ENCODE measurements around the gene AGAP9. TPM values are rescaled to one million over a fixed set of nuclear protein-coding genes. Genes with fewer than 3 reads are reported as not detected.
"Not testable (repeated sequence)": the region's sequence is repeated elsewhere in the genome, so short reads cannot be mapped to it uniquely, and the experiment has no call there.

AGAP9 gene
- total and polyA plus RNA-seq, 9 of the 15 experiments (the other 6 are each of a cell fraction or from before 2014, with no cell fraction given) = 0.37 to 11.7 (median 5.8) TPM

DNA sequence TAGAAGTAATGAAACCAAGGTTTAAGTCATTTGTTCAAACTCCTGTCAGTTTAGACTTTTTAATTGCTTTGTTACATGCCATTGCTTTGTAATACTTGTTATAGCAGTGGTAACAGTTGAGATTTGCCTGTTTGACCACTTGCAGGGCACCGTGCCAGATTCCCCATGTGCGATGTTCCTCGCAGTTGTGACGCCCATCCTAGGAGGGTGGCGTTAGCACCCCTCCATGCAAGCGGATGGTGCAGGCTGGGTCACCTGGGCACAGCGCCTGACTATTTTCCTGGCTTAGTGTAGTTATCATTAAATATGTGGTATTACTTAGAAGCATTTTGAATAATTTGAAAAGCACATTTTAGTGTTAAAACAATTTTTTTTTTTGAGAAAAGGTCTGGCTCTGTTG is 37.0 kb upstream of the AGAP9 start:
- H3K79me2 ChIP-seq (ENCODE audit: control insufficient read depth, insufficient read depth, low read length); intact Hi-C loops (cut with micrococcal nuclease); H3K27ac ChIP-seq (ENCODE audit: extremely low read depth, low read depth, low read length); POLR2A ChIA-PET; H3K9ac ChIP-seq (ENCODE audit: insufficient read depth in 1 of 2, low read depth in 2 of 2, low read length in 2 of 2); H4K20me1 ChIP-seq (replicated peaks; ENCODE audit: control insufficient read depth, insufficient read depth, low read length); H2AFZ ChIP-seq (ENCODE audit: low read depth, low read length); FAIRE-seq; DNase-seq (ENCODE audit: extremely low read depth in 1 of 4, low spot score in 3 of 4); BruUV-seq (replicated peaks); H3K27me3 ChIP-seq (ENCODE audit: control insufficient read depth in 2 of 2, insufficient read depth in 2 of 2, low read length in 2 of 2); H3K4me3 ChIP-seq; H3K9me1 ChIP-seq (ENCODE audit: control insufficient read depth, insufficient read depth, low read length); H3K9me3 ChIP-seq (replicated peaks; ENCODE audit: control insufficient read depth, insufficient read depth, low read depth, low read length); ATAC-seq; H3K4me1 ChIP-seq (replicated peaks in 1 of 2; ENCODE audit: control insufficient read depth in 2 of 2, insufficient read depth in 2 of 2, low read length in 2 of 2); H3K4me2 ChIP-seq (ENCODE audit: insufficient read depth, low read length); H3K36me3 ChIP-seq (ENCODE audit: control insufficient read depth, insufficient read depth, low read length); CTCF ChIA-PET (ENCODE audit: low intra/inter-chr PET ratio): not testable (repeated sequence)
- 2% methylated on average over 6 of the region's 7 CpGs for whole genome bisulfite sequencing (ENCODE audit: insufficient coverage, low coverage, missing lambda C conversion rate)
- in situ Hi-C loops (cut with MboI) = loop anchor here (25.0 kb wide), 1 partner anchor 123 kb away; no protein-coding TSS in a partner anchor

DNA sequence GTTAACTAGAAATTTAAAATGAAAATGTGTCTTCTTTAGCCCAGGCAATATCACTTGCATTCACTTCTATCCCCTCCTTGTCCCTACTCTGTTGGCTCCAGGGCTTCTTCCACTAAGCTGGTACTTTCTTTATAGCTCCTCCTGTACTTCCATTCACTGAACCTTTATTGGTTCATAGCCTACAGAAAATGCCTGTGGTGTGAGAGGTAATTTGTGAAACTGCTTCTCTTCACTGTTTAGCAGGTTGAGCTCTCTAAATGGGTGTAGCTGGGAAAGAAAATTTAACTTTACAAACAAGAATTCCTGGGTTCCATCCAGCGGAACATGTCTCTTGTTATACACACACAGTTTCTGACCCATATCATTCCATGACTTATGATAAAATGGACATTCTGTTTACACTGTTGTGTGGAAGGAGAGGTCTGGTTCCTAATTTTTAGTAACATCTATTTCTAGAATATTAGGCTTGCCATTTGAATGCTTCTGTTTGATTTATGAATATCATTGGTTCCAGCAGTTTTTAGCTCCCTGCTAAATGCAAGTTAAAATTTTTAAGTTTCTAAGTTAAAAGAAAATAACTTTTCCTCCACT is 36.4 kb upstream of the AGAP9 start:
- CTCF ChIA-PET (ENCODE audit: low intra/inter-chr PET ratio); H4K20me1 ChIP-seq (replicated peaks; ENCODE audit: control insufficient read depth, insufficient read depth, low read length); H3K4me3 ChIP-seq; H3K9me1 ChIP-seq (ENCODE audit: control insufficient read depth, insufficient read depth, low read length); FAIRE-seq; POLR2A ChIA-PET; H3K27ac ChIP-seq (ENCODE audit: extremely low read depth, low read depth, low read length); H3K4me1 ChIP-seq (replicated peaks in 1 of 2; ENCODE audit: control insufficient read depth in 2 of 2, insufficient read depth in 2 of 2, low read length in 2 of 2); intact Hi-C loops (cut with micrococcal nuclease); ATAC-seq; DNase-seq (ENCODE audit: extremely low read depth in 1 of 4, low spot score in 3 of 4); H3K4me2 ChIP-seq (ENCODE audit: insufficient read depth, low read length); H3K27me3 ChIP-seq (ENCODE audit: control insufficient read depth in 2 of 2, insufficient read depth in 2 of 2, low read length in 2 of 2); H3K9me3 ChIP-seq (replicated peaks; ENCODE audit: control insufficient read depth, insufficient read depth, low read depth, low read length); BruUV-seq (replicated peaks); H3K9ac ChIP-seq (ENCODE audit: insufficient read depth in 1 of 2, low read depth in 2 of 2, low read length in 2 of 2); H3K36me3 ChIP-seq (ENCODE audit: control insufficient read depth, insufficient read depth, low read length); H2AFZ ChIP-seq (ENCODE audit: low read depth, low read length); H3K79me2 ChIP-seq (ENCODE audit: control insufficient read depth, insufficient read depth, low read length): not testable (repeated sequence)
- no CpG with 5 or more reads among the region's 1 CpG for WGBS (ENCODE audit: insufficient coverage, low coverage, missing lambda C conversion rate)
- in situ Hi-C loops (cut with MboI) = loop anchor here (25.0 kb wide), 1 partner anchor 123 kb away; no protein-coding TSS in a partner anchor

All from K562 (cell line).